HepG2 (cell line): Measurements from ENCODE around the gene UCN. TPM values are rescaled to one million over a fixed set of nuclear protein-coding genes. Genes with fewer than 3 reads are reported as not detected.

ENCODE experiments used
- NR1H2 ChIP-seq: sonication (generic); formaldehyde crosslinking; IDR thresholded peaks from 2 replicates; pipeline ENCODE4 v1.8.1; 2022; ENCODE audit warnings: low read depth, missing genetic modification reagents, borderline replicate concordance
- RAD21 ChIP-seq: fragments of 450-650 bp; formaldehyde crosslinking; IDR thresholded peaks from 2 replicates; pipeline ENCODE4 v1.5.0; 2020; ENCODE audit warnings: mild to moderate bottlenecking
- XRCC5 ChIP-seq: fragments of 200-400 bp; formaldehyde crosslinking; optimal IDR thresholded peaks from 2 replicates; pipeline ENCODE3; 2017; ENCODE audit warnings: mild to moderate bottlenecking, low read length
- ZFAT ChIP-seq: sonication (generic); formaldehyde crosslinking; conservative IDR thresholded peaks from 2 replicates; pipeline ENCODE4 v1.8.1; 2023; ENCODE audit warnings: missing genetic modification reagents, inconsistent platforms
- ZNF615 ChIP-seq: sonication (generic); formaldehyde crosslinking; IDR thresholded peaks from 2 replicates; pipeline ENCODE4 v1.5.0; 2020; ENCODE audit warnings: mild to moderate bottlenecking, missing genetic modification reagents, borderline replicate concordance
- ZNF782 ChIP-seq: sonication (generic); formaldehyde crosslinking; IDR thresholded peaks from 2 replicates; pipeline ENCODE4 v1.4.0; 2020; ENCODE audit warnings: missing genetic modification reagents, mild to moderate bottlenecking, borderline replicate concordance
- polyA plus RNA-seq, 8 experiments: library from polyadenylated mRNA; depleted of rRNA in 3 of 8; stranded (reverse) in 7 of 8; unstranded in 1 of 8; fragments of >200 nt; fragmentation: Illumina TruSeq in 4 of 8; extraction: Trizol in 4 of 8; gene quantifications; 2 replicates each; pipeline versions ENCODE4 v1.2.1 to v1.2.3, GENCODE V29; 2011 to 2016; ENCODE audit warnings: low read depth in 4 of 8, missing spikeins in 1 of 8, mixed read lengths in 1 of 8; ENCODE audit not compliant: insufficient read depth in 1 of 8
- total RNA-seq, 5 experiments: library from RNA; depleted of rRNA; stranded (reverse); fragments of >200 nt; fragmentation: Illumina TruSeq; extraction: Trizol; gene quantifications; 2 replicates each; pipeline ENCODE4 v1.2.3, GENCODE V29; 2016; ENCODE audit warnings: low read depth in 1 of 5
- TF ChIP-seq, protein P1 (sequence below), 2 experiments: fragments of 450-650 bp in 1 of 2; sonication (generic) in 1 of 2; formaldehyde crosslinking in 1 of 2; IDR thresholded peaks; 2 replicates each; pipeline versions ENCODE4 v1.6.1 to v1.8.0; 2016 to 2022; ENCODE audit warnings: antibody characterized with exemption in 1 of 2, mild to moderate bottlenecking in 1 of 2, missing genetic modification reagents in 1 of 2
- TF ChIP-seq, protein P2 (sequence below): sonication (generic); formaldehyde crosslinking; IDR thresholded peaks from 2 replicates; pipeline ENCODE4 v1.4.0; 2020; ENCODE audit warnings: missing genetic modification reagents
- TF ChIP-seq, protein P3 (sequence below): fragments of 450-650 bp; IDR thresholded peaks from 2 replicates; pipeline ENCODE4 v1.6.1; 2017; ENCODE audit warnings: mild to moderate bottlenecking

UCN gene
- total and polyA plus RNA-seq, 2 of the 13 experiments (the other 11 are each of a cell fraction or from before 2014, with no cell fraction given) = 1.2 to 2.3 TPM

DNA sequence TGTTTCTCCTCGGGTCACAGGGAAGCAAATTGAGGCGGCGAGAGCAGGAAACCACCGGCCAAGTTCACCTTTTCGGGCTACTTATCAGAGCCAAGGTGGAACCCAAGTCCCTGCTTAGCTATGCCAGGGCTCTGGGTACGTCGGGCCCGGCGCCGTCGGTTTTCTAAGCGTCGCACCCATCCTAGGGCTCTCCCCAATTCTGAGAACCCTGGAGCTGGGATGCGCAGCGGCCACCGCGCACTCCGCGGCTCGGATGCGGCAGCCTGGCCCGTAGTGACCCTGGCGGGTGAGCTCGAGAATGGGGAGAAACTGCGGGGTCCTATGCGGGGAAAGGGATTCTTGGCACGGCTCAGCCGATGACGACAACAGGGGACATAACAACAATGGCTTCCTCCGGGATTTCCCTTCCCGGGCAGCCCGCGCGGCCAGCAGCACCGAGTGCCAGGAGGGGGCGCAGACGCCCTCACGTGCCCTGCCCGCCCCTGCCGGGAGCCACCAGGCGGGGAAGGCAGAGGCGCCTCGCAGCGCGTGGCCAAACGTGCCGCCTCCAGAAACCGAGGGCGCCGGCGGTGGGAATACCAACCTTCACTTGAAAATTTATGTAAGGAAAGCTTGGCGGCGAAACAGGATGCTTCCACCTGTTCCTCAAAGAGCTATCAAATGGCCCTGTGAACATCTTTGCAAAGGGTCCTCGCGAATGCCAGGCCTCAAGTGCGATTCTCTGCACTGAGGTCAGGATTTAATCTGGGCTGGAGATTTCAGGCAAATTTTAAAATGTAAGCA is 43.3 kb downstream of the UCN start (continued):
- TF ChIP-seq NR1H2 = peak; percentile 93
- TF ChIP-seq, protein P1, sequence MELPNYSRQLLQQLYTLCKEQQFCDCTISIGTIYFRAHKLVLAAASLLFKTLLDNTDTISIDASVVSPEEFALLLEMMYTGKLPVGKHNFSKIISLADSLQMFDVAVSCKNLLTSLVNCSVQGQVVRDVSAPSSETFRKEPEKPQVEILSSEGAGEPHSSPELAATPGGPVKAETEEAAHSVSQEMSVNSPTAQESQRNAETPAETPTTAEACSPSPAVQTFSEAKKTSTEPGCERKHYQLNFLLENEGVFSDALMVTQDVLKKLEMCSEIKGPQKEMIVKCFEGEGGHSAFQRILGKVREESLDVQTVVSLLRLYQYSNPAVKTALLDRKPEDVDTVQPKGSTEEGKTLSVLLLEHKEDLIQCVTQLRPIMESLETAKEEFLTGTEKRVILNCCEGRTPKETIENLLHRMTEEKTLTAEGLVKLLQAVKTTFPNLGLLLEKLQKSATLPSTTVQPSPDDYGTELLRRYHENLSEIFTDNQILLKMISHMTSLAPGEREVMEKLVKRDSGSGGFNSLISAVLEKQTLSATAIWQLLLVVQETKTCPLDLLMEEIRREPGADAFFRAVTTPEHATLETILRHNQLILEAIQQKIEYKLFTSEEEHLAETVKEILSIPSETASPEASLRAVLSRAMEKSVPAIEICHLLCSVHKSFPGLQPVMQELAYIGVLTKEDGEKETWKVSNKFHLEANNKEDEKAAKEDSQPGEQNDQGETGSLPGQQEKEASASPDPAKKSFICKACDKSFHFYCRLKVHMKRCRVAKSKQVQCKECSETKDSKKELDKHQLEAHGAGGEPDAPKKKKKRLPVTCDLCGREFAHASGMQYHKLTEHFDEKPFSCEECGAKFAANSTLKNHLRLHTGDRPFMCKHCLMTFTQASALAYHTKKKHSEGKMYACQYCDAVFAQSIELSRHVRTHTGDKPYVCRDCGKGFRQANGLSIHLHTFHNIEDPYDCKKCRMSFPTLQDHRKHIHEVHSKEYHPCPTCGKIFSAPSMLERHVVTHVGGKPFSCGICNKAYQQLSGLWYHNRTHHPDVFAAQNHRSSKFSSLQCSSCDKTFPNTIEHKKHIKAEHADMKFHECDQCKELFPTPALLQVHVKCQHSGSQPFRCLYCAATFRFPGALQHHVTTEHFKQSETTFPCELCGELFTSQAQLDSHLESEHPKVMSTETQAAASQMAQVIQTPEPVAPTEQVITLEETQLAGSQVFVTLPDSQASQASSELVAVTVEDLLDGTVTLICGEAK (IDR thresholded peaks at IDR 0.05) = no peak
- TF ChIP-seq, protein P1 (CRISPR knock-in tag; IDR thresholded peaks at IDR 0.05) = peak; percentile 87; the same call in 1 of the 2 replicates
- TF ChIP-seq ZFAT (CRISPR knock-in tag) = no peak
- peak; percentile 88 for TF ChIP-seq RAD21 (CRISPR knock-in tag)
- TF ChIP-seq, protein P2, sequence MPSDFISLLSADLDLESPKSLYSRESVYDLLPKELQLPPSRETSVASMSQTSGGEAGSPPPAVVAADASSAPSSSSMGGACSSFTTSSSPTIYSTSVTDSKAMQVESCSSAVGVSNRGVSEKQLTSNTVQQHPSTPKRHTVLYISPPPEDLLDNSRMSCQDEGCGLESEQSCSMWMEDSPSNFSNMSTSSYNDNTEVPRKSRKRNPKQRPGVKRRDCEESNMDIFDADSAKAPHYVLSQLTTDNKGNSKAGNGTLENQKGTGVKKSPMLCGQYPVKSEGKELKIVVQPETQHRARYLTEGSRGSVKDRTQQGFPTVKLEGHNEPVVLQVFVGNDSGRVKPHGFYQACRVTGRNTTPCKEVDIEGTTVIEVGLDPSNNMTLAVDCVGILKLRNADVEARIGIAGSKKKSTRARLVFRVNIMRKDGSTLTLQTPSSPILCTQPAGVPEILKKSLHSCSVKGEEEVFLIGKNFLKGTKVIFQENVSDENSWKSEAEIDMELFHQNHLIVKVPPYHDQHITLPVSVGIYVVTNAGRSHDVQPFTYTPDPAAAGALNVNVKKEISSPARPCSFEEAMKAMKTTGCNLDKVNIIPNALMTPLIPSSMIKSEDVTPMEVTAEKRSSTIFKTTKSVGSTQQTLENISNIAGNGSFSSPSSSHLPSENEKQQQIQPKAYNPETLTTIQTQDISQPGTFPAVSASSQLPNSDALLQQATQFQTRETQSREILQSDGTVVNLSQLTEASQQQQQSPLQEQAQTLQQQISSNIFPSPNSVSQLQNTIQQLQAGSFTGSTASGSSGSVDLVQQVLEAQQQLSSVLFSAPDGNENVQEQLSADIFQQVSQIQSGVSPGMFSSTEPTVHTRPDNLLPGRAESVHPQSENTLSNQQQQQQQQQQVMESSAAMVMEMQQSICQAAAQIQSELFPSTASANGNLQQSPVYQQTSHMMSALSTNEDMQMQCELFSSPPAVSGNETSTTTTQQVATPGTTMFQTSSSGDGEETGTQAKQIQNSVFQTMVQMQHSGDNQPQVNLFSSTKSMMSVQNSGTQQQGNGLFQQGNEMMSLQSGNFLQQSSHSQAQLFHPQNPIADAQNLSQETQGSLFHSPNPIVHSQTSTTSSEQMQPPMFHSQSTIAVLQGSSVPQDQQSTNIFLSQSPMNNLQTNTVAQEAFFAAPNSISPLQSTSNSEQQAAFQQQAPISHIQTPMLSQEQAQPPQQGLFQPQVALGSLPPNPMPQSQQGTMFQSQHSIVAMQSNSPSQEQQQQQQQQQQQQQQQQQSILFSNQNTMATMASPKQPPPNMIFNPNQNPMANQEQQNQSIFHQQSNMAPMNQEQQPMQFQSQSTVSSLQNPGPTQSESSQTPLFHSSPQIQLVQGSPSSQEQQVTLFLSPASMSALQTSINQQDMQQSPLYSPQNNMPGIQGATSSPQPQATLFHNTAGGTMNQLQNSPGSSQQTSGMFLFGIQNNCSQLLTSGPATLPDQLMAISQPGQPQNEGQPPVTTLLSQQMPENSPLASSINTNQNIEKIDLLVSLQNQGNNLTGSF (CRISPR knock-in tag) = peak; percentile 79; the same call in 1 of the 2 replicates
- TF ChIP-seq ZNF782 (CRISPR knock-in tag) = 0 out of 2 replicates have a peak, but pooled peaks have one; percentile 68
- TF ChIP-seq, protein P3, sequence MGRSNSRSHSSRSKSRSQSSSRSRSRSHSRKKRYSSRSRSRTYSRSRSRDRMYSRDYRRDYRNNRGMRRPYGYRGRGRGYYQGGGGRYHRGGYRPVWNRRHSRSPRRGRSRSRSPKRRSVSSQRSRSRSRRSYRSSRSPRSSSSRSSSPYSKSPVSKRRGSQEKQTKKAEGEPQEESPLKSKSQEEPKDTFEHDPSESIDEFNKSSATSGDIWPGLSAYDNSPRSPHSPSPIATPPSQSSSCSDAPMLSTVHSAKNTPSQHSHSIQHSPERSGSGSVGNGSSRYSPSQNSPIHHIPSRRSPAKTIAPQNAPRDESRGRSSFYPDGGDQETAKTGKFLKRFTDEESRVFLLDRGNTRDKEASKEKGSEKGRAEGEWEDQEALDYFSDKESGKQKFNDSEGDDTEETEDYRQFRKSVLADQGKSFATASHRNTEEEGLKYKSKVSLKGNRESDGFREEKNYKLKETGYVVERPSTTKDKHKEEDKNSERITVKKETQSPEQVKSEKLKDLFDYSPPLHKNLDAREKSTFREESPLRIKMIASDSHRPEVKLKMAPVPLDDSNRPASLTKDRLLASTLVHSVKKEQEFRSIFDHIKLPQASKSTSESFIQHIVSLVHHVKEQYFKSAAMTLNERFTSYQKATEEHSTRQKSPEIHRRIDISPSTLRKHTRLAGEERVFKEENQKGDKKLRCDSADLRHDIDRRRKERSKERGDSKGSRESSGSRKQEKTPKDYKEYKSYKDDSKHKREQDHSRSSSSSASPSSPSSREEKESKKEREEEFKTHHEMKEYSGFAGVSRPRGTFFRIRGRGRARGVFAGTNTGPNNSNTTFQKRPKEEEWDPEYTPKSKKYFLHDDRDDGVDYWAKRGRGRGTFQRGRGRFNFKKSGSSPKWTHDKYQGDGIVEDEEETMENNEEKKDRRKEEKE = no peak
- no peak for TF ChIP-seq ZNF615
- peak; percentile 96 for TF ChIP-seq XRCC5
